HG03175 (cell line): Measurements from ENCODE around the gene NRF1.
"Not testable (repeated sequence)": the region's sequence is repeated elsewhere in the genome, so short reads cannot be mapped to it uniquely, and the experiment has no call there.

Experiments
- ATAC-seq: cut with Tn5 transposase; IDR thresholded peaks from one replicate; pipeline ENCODE4 v1.9.1; 2021; ENCODE audit warnings: mild to moderate bottlenecking, moderate library complexity; ENCODE audit not compliant: unreplicated experiment

NRF1 gene

DNA sequence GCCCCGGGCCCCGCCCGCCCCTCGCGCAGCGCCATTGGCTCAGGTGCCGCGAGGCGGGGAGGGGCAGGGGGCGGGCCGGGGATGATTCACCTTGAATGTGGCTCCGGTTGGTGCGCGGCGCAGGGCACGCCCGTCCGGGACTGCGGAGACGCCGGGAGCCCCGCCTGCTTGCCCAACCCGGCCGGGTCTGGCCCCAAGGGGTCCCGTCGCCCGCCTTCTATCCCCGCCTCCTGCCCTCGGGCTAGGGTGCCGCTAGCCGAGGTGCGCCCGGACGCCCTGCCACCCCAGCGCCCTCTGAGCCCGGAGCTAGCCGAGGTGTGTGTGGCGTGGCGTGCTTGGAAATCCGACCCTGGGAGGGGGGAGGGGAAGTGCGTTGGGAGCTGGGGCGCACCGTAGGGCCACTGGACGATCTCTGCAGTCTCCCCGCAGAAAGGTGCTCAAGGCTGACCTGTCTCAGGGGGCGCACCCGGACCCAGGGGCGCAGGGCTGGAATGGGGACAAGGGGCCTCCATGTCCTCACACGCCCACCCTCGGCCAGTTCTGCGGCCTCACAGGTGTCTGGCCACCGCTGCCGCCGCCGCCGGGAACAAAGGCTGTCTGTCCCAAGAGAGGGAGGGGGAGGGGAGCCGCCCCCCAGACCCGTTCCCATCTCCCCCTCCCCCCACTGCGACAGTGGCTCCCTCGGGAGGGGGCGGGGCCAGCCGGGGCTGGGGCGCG, 168.9 kb downstream of the NRF1 start:
- no peak for ATAC-seq

DNA sequence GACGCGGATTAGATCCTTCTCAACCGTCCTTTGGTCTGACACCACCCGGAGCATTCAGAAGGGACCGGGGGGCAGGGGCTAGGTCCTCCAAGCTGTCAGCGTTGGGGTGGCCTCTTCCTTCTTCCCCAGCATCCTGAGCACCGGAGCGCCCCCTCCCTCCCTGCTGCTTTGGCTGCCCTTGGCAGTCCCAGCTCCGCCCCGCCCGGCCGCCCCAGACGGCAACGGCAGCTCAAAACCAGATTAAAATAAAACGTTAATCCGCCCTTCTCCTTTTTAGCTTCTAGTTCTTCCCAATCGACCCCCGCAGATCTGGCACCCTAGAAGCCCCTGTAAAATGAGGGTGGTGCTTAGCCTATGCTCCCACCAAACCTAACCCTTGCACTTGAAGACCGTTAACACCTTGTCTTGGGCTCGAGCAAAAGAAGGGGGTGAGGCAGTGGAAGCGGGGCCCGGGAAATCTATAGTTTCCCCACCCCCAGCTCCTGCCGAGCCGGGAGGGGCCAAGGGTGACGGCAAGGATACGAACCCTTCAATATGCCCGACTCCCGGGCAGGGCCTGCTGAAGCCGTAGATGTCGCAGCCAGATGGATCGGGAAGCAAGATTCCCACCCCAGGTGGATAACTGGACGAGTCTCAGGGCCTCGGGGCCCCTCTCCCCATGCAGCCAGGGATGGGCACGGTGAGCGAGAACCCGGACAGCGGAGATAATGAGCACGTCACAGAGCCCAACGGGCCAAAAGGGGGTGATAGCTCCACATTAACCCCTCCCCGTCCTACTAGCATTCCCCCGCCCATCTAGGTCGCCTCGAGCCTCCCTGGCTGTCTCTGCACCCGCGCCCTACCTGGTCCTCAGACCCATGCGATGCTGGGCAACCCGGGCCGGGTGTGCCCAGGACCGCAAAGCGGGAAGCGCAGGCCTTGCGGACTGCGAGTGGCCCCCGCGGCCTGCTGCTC, 169.7 kb downstream of the NRF1 start:
- no peak for ATAC-seq

DNA sequence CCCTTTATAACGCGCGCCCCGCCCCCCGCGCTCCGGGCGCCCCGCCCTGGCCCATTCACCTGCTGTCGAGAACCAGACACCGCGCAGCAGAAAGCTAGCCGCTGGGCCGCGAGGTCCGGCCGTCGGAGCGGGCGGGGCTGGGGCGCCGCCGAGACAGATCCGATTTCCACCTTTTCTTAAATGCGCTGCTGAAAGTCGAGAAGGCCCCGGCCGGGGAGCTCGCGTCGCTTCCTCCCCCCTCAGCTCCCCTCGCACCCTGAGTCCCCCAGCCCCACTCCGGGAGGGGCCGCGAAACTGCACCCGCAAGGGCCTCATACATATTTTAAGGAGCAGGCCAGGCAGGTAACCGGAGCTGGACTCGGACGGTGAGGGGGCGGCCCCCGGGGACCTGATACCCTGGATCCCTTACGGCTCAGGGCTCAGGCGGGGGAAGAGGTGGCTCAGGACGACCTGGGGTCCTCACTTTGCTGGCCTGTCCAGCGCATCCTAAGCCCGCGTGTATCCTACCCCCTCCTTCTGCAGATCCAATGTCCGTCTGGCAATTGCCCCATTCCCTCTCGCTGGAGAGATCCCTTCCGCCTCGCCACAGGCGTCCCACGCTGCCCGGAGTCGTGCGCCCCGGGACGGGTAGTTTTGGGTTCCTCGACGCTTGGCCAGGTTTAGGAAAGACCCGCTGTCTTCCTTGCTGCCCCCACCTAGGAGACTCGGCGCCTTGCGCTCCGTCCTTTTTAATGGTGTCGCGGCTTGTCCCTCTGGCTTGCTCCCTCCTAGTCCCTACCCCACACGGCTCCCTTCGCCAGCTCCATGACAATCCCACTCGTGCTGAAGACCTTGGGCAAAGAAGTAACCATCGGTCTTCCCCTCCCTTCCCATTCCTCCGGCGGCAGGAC, 170.7 kb downstream of the NRF1 start:
- no peak for ATAC-seq

DNA sequence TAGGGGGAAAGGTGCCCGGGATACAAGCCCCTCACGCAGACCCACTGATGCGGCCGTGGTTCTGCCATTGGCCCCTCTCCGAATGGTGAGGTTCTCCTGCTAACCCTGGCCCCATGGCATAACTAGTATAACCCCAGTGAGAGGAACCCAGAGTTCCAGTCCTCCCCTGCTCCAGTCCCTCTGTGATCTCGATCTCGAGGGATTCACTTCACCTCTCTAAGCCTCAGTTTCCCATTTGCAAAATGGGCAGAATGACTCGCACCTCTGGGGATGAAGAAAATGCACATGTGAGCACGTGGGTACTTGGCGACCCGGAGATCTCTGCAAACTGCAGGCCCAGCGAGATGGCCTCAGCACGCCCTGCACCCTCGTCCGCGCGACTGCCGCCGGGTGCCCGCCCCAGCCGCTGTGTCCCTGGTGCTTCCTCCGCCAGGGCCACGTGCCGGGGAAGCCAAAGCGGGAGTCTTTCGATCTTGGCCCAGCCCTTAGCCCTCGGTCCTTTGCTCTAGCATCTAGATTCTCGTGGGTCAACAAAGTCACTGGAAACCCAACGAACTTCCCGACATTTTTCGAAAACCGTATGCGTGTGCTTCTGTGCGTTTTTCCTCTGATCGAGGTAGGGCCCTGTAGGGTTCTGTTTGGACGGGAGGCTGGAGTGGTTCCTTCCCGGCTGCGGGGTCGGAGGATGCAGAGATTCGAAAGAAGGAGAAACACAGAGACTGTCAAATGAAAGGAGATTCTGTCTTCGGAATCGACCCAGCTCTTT, 171.5 kb downstream of the NRF1 start:
- ATAC-seq, result no peak

DNA sequence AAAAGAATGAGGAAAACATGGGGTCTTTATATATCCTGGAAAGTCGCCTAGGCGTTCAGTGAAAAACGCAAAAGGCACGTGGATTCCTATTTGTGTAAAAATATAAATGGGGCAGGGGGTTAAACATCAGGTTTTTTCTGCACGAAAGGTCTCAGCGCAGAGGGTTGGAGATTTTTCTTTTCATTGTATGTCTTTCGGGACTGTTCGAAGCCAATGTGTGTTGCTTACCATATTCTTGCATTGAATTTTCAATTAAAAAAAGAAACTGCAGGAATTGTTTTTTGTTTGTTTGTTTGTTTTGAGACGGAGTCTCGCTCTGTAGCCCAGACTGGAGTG, 172.0 kb downstream of the NRF1 start:
- no peak for ATAC-seq

DNA sequence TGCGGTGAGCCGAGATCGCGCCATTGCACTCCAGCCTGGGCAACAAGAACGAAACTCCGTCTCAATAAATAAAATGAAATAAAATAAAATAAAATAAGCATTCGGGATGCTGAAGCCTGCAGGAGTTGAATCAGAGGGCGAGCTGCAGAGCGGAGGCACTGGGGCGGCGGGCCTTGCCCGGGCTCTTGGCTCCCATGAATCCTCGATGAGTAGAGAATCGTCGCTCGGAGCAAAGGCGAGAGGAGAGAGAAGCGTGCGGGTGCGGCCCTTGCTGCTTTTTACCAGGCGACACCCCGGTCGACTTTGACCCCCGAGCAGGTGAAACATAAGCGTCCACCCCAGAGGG, 172.9 kb downstream of the NRF1 start:
- ATAC-seq, result no peak

DNA sequence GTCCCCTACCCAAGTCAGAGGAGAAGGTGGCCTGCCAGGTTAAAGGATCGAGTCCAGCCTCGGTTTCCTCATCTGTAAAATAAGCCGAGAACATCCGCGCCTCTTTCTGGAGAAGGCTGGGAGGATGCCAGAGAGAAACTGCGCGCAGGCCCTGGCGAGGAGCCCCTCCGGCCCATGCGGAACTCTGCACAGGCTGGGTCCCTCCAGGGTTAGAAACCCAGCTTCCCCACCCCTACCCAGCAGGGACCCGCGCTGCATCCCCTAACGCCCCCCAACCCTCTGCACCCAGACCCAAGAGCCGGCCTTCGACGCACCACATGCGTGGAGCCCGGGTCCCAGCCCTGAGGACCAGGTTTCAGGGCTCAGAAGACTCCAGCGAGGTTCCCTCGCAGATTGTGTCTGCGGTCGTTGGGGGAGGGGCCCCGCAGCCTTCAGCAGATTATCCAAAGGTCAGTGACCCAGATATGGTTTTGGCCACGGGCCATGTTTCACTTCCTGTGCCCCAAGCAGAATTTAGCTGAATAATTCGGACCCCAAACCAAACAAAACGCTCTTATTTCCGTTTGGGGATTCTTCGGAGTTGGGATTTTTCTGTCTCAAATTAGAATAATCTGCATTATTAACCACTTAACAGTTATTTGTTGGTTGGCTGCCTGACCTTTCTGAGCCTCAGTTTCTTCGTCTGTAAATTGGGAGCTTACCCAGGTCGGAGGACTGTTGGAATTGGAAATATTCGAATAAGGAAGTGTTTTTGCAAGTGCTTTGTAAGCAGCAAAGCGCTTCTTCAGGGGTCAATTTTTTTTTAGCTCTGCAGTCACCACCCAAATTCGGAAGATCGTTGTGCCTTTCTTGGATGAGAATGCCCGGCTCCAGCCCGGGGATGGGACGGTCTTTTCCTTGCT, 173.5 kb downstream of the NRF1 start:
- no peak for ATAC-seq

DNA sequence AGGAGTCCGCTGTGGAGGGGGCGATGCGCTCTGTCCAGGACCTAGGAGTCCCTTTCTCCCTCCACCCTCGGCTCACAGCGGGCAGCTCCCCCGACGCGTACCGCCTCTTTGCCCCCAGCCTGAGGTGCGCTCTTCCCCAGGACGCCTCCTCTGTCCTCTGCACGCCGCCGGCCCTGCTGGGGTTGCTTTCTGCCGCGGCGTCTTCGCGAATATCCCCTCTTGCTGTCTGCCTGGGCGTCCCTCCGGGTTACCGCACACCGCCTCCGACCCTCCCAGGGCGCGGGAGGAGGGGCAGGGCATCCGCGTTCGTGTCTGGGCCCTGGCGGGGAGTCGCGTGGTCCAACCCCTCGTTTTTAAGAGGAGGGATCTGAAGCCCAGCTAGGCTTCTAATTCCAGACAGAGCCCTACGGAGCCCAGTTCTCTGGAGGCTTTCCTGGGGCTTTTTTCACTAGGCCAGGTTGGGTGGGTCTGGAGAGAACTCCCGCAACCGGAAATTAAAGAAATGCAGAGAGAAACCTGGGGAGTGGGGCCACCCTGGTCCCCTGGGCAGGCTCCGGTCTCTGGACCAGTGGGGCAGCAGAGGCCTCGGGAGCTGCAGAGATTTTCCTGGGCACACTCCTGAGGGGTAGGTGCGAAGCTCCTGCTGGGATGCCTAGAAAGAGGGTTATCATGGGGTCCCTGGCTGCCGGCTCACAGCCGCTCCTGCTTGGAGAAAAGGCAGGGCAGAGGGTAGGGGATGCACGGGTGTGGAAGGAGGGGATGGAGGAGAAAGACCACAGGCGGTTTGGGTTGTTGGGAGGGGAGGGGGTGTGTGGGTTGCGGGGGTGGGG, 174.4 kb downstream of the NRF1 start:
- ATAC-seq, result no peak

DNA sequence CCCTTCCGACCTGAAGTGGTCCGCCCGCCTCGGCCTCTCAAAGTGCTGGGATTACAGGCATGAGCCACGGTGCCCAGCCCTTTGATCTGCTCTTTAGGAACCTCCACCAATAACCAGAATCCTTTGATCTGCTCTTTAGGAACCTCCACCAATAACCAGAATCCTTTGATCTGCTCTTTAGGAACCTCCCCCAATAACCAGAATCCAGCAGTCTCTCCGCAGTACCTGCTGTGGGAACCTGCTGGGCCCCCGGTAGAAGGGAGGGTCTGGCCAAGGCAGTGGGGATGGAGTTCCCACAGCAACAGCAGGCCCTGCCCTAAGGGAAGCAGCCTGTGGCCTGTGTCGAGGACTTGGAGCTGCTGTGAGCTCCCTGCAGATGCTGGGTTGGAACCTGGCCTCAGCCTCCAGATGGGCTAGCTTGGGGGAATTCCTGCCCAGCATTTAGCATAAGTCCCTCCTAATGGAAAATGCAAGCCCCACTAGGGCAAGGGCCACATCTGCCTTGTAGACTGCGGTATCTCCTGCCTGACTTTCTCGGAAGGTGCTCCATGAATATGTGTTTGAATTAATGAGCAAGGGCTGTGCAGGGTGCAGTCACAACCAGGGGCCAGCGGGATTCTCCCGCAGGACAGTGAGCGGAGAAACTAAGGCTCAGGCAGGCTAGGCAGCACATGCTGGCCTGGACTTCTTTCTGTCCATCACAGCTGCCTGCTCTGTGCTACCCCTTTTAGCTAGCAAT, 175.5 kb downstream of the NRF1 start:
- no peak for ATAC-seq

DNA sequence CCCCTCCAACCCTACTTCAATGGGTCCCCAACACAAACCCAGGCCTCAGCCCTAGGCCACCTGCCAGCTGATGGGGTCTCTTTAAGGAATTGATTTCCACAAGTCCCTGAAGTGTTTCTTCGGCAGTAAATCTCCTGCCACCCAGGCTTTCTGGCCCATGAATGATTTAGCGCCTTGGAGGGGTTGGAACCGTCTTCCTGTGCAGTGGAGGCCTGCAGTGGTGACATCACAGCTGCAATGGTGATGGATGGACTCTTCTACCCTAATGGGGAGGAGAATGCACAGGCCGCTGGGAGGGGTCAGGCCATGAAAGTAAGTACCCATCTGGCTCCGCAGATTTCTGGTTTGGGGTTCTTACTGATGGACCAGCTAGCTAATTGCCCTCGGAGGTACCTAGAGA, 177.5 kb downstream of the NRF1 start:
- ATAC-seq, result no peak

DNA sequence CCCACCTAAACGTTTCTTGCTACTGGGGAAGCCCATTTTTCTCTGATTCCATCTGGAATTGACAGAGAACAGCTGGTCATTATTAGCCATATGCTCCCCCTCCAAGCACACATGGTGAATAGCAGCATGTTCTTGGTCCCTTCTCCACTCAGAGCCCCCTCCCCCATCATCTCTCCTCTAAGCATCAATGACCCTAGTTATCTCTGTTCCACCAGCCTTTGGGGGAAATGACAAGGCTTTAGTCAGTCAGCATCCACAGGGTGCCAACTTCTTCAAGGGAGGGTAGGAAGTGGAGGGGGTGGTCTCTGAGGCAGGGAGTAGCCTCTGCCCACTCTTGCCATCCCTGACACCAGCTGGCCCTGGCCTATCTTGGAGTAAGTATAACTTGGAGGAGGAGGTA, 178.1 kb downstream of the NRF1 start:
- no peak for ATAC-seq

DNA sequence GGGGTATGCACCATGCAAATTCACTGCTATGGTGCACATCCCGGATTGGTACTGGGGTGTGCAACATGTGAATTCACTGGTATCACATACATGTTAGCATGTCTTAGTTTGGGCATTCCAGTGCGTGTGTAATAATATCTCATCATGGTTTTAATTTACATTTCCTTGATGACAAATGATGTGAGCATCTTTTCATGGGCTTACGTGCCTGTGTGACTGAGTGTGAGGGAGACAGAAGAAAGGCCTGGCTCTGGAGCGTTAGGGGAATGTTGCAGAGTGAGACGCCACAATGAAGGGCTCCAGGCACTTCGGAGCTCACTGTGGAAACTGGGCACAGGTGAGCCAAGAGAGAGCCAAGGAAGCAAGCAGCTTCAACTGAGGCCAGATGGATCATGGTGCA, 178.6 kb downstream of the NRF1 start:
- ATAC-seq, result no peak

DNA sequence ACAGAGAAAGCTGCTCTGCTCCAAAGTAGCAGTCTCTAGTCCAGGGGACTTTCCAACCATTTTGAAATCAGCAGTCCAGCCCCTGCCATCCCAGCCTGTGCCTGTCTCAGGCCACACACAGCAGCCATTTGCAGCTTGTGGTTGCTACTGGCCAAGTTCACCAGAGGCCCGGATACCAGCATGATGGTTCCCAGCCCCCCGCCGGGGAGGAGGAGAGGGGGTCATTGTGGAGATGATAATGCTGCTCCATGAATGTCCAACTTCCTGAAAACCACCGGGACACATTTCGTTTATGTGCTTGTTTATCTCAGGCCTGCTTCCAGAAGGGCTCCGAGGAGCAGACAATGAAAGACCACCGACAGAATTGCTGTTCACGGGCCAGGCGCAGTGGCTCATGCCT, 181.2 kb downstream of the NRF1 start:
- ATAC-seq, result no peak

DNA sequence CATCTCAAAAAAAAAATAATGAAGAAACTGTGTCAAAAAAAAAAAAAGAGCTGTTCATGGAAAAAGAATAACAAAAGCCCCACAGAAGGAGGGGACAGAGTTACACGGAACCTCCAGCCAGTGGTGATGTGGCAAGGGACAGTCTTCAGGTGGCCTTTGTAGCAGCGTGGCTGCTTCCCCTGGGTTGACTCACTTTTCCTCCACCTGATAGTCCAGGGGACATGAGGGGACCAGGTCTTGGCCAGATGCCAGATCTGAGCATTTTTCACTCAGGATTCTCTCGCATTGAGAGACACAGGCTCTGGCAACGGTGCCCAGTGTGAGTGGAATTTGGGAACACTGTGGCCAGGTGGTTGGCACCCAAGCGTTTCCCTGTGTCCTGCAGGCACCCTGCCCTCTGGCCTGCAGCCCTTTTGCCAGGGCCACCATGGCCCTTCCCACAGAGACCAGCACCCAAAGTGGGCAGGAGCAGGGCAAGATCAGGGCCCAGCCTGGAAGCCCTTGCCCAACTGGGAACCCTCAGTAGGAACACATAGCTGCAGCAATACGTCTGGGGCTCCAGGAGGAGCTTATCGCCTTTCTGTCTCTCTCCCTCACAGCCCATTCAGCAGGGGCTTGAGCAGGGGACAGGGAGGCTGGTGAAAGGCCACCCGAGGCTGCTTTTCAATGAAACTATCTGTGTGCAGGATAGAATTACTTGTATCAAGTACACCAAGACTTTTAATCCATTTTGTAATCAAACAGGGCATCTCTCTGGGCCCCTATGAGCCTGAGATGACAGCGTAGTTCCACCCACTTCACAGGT, 182.2 kb downstream of the NRF1 start:
- no peak for ATAC-seq

DNA sequence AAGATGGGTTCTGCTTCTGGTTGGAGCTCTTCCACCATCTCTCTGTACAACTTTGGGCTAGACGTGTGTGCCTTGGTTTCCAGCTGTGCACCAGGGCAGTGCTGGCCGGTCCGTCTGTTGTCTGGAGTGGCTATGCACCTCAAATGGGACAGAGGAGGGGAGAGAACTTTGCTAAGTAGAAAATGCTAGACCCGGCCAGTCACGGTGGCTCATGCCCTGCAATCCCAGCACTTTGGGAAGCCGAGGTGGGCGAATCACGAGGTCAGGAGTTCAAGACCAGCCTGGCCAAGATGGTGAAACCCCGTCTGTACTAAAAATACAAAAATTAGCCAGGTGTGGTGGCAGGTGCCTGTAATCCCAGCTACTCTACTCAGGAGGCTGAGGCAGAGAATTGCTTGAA, 182.9 kb downstream of the NRF1 start:
- not testable (repeated sequence) for ATAC-seq

DNA sequence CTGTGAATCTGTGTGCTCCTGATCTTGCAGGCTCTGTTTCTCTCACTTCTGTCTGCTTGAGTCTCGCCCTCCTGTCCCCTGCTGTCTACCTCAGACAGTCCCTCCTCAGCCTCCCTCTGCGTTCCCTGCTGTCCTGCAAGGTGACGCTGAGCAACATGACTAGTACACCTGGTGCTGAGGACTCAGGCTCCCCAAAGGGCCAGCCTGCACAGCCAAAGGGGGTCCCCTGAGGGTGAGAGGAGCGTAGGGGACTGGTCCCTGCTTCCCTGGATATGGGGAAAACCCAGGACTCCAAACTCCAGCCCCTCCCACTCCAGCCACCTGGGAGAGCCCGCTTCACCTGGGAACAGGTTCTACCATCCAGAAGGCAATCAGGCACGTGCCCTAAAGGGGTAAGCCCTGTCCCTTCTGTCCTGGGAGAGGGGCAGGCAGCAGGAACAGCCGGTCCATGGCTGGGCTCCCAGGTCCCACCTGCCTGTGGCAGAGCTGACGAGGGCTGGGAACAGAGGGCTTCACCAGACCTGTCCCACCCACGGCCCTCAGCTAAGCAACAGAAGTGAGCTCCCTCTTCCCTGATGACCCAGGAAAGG, 184.8 kb downstream of the NRF1 start:
- no peak for ATAC-seq

DNA sequence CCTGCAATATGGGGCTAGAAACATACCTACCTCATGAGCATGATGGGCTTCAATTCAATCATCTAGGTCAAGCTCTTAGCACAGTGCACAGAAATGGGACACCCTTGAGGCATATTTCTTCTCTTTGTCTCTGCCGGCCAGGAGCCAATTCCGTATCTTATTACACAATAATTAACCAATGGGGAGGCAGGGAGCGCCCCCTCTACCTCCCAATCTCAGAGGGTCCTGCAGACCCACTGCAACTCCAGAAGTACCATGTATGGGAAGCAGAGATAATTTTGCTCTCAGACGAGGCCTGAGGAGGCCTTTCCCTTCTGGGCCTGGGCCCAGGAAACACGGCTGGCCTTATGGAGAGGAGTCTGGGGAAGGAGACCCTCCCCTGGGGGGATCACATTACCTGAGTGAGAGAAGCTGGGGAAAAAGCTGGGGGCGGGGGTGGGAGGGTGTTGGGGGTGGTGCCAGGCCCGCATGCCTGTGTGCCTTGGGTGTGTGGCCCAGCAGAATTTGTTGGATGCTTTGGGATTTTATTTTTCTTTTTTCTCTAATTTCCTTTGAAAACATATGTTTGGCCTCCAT, 185.8 kb downstream of the NRF1 start:
- ATAC-seq, result no peak
